ENCODE results near the gene TTBK1. TPM values are rescaled to one million over a fixed set of nuclear protein-coding genes. Genes with fewer than 3 reads are reported as not detected.

The TTBK1 gene
- total RNA-seq, 4 donors from 2014 or later: 0.06 to 0.14 TPM; not detected in 2

GRCh38 chr6:43271103-43271815 lies 28.0 kb downstream of the TTBK1 start:
- Histone ChIP-seq H3K4me3 (no peak overlapping the region), H3K27me3 (no peaks in the 10 kb centered on the region), H3K36me3 (no peaks in the 10 kb centered on the region), H3K9me3 (no peaks in the 10 kb centered on the region), H3K27ac (no peak overlapping the region), H3K4me1 (peaks cover 0 to 16% of the 10 kb centered on the region in 2 donors)
- TF ChIP-seq CTCF (IDR thresholded peaks at IDR 0.05) (no peak), POLR2A (IDR thresholded peaks at IDR 0.05) (no peak)
- DNase-seq: no peak
- intact Hi-C loops (cut with DNase I; ENCODE audit: low total_unique reads): no loop called here

GRCh38 chr6:43271944-43272343 lies 28.7 kb downstream of the TTBK1 start:
- Histone ChIP-seq H3K27me3 (no peaks in the 10 kb centered on the region), H3K4me1 (peaks cover 0 to 16% of the 10 kb centered on the region in 2 donors)
- intact Hi-C loops (cut with DNase I; ENCODE audit: low total_unique reads): no loop called here

GRCh38 chr6:43273707-43274106 lies 30.4 kb downstream of the TTBK1 start:
- no peaks in the 10 kb centered on the region for H3K27me3 ChIP-seq
- no peak overlapping the region for H3K4me3 ChIP-seq
- H3K9me3 ChIP-seq: no peaks in the 10 kb centered on the region
- no peak for TF ChIP-seq CTCF (IDR thresholded peaks at IDR 0.05)
- no peak for TF ChIP-seq POLR2A (IDR thresholded peaks at IDR 0.05)
- no peak overlapping the region for H3K27ac ChIP-seq
- DNase-seq: no peak
- intact Hi-C loops (cut with DNase I; ENCODE audit: low total_unique reads): no loop called here
- peaks cover 0 to 16% of the 10 kb centered on the region in 2 donors for H3K4me1 ChIP-seq
- H3K36me3 ChIP-seq: no peaks in the 10 kb centered on the region

More at GRCh38 chr6:43271944-43272343, 28.7 kb downstream of the TTBK1 start:
- Histone ChIP-seq H3K36me3 (no peaks in the 10 kb centered on the region), H3K27ac (no peak overlapping the region), H3K9me3 (no peaks in the 10 kb centered on the region), H3K4me3 (no peak overlapping the region)
- no peak for DNase-seq
- TF ChIP-seq CTCF (IDR thresholded peaks at IDR 0.05) (no peak), POLR2A (IDR thresholded peaks at IDR 0.05) (no peak)

DNA sequence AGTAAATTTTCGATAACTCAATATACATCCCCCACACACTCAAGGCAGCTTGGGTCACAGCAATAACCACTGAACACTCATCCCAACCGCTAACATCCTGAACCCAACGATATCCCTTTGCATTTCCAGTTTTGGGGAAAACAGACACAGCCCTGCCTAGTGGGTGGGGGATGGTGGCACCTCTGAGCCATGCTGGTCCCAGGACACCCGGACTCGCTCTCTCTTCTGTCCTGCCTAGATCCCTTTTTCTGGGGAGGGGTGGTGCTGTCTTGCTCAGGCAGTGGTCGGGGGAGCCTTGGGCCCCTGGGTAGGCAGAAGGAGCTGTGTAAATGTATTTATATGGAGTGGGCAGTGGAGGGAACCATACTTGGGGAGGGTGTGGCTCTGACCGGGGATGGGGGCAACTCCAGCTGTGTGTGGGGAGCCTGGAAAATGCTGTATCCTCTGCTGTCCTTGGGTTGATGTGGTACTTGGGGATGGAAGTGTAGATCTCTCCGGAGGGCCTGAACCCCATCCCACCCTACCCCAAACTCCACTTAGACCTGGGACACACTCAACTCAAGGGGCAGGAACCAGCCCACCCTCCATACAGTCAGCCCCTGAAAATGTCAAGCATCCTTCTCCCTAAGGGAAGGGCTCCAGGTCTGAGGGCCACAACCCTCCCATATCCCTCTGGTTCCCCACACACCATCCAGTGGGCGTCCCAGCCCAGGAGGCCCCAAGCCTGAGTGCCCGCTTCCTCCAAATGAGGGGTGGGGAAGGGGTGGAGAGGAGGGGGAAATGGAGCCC lies 31.0 kb downstream of the TTBK1 start:
- Histone ChIP-seq H3K27me3 (no peaks in the 10 kb centered on the region), H3K9me3 (no peaks in the 10 kb centered on the region), H3K4me3 (no peak overlapping the region), H3K36me3 (no peaks in the 10 kb centered on the region), H3K4me1 (peaks cover 0 to 11% of the 10 kb centered on the region in 2 donors), H3K27ac (no peak overlapping the region)
- no peak for DNase-seq
- TF ChIP-seq POLR2A (IDR thresholded peaks at IDR 0.05): no peak
- TF ChIP-seq CTCF (IDR thresholded peaks at IDR 0.05): no peak
- intact Hi-C loops (cut with DNase I; ENCODE audit: low total_unique reads): no loop called here
